HG03521 (cell line): ENCODE results near the gene PRSS8.
"Not testable (repeated sequence)": the region's sequence is repeated elsewhere in the genome, so short reads cannot be mapped to it uniquely, and the experiment has no call there.

Source experiments
- ATAC-seq: cut with Tn5 transposase; IDR thresholded peaks from one replicate; pipeline ENCODE4 v1.9.1; 2021; ENCODE audit warnings: mild to moderate bottlenecking, moderate library complexity; ENCODE audit not compliant: unreplicated experiment

PRSS8 gene

DNA sequence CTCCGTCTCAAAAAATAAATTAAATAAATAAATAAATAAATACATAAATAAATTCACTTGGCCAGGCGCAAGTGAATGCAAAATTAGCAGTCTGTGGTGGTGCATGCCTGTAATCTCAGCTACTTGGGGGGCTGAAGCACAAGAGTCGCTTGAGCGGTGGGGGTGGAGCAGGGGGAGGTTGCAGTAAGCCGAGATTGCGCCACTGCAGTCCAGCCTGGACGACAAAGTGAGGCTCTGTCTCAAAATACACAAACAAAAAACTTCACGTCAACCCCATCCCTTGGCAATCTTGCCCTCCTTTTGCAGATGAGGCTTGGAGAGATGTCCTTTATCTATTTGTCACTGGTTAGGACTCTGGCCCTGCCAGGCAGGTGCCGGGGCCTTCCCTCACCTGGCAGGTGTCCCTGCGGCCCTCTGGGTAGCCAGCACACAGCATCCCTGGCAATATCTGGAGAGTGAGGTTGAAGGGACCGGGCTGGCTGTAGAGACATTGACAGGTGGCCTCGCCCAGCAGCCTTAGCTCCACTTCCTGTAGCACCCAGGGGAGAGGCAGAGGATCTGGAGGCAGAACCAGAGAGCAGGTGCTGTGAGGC lies 10.0 kb upstream of the PRSS8 start:
- no peak for ATAC-seq

DNA sequence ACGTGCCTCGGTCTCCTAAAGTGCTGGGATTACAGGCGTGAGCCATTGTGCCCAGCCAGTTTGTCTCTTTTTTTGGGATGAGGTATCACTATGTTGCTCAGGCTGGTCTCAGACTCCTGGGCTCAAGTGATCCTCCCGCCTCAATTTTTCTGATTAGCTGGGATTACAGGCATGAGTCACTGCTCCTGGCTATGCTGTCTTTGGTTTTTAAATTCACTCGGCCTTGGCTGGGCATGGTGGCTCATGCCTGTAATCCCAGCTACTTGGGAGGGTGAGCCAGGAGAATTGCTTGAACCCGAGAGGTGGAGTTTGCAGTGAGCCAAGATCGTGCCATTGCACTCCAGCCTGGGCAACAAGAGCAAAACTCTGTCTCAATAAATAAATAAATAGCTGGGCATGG lies 8.9 kb upstream of the PRSS8 start:
- ATAC-seq = not testable (repeated sequence)

DNA sequence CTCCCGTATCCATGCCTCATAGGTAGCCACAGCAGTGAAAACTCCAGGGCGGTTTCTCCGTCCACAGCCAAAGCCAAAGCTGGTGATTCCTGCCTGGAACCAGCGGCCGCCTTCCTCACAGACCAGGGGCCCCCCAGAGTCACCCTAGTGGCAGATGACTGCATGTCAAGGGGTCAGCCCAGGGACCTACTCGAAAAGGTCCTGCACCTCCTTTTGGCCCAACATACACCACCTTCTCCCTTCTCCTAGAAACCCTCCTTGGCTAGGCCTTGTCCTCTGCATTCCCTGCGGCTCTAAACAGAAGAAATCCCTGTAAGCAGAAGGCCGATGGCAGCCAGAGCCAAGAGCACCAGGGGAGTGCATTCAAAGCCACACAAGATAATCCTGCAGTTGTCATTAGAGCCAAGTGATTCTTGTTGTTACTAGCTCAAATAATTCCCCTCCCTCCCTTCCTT lies 8.2 kb upstream of the PRSS8 start:
- ATAC-seq = no peak

DNA sequence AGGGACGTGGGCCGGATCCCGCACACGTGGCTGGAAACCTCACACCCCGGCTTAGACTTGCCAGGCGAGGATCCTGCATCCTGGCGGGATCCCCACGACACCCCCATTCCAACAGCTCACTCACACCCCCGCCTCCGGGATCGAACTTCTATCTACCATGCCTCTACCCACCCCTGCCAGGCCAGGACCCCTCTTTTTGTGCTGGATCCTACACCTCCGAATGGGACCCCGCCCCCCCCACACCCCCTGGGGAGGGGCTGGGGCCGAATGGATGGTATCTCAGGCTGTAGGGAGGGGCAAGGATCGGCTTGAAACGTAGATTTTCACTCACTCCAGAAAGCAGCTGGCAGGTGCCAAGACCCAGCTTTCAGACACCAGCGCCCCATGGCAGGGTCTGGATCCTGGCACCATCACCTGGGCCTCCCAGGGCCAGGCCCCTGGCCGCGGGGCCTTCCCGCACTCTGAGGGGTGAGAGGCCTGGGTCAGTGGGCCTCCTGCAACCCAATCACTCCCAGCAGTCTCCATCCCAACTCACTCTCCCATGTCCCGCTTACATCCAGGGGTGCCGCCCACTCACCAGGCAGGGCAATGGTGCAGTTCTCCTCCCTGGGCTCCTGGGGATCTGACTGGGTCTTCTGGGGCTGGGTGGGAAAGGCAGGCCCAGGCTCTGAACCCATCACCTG lies 7.6 kb upstream of the PRSS8 start:
- no peak for ATAC-seq

DNA sequence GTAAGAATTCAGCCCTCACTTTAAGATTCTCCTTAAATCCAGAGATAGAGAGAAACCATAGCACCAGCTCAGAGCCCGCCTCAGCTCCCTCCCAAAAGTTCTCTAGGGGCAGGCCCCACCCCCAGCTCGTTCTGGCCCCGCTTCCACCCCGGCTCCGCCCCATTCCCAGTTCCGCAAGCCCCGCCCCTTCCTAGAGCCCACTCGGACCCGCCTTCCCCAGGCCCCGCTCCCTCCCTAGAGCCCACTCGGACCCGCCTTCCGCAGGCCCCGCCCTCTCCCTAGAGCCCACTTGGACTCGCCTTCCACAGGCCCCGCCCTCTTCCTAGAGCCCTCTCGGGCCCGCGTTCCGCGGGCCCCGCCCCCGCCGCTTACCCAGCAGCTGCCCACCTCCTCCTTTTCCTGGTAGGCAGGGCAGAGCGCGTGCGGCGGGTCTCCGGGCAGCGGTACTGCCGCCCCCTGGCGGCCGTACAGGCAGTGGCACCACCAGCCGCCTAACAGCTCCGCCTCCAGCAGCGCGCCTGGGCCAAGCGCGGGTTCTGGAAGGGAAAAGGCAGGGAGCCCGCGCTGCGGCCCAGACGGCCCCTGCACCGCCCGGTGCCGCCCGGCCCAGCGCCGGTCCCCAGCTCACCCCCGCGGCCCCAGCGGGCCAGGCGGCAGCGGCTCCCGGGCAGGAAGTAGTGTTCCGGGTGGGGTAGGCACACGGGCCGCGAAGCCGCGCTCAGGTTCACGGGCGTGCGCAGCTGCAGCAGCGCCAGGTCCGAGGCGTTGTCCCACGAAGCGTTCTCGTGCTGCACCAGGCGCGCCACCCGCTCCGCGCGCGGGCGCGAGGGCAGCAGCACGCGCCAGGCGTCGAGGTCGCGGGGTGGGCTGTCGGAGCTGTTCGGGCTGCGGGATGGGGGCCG lies 6.8 kb upstream of the PRSS8 start:
- peak; percentile 86 for ATAC-seq

DNA sequence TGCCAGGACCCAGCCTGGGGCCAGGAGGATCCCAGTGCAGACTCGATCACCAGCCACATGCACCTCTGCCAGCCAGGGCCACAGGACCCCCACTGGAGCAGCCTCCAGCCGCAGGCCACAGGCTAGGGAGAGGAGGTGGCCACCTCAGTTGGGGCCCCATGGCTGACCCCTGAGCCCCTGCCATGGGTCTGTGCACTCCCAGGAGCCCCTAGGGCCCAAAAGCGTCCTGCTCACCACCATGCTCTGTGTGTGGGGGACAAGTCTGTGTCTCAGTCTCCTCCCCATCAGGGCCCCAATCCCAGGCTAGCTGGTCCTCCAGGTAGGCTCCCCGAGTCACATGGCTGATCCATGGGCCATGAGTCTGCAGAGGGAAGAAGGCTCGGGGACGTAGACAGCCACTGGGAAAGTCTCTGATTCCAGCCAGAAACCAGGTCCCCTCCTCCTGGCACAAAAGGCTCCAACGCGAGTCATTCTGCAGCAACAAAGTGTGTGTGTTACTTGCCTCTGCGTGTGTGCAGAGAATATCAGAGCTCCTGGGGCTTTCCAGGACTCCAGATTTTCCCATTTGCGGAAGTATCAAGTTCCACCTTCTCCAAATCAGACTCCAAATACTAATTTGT lies 6.1 kb upstream of the PRSS8 start:
- ATAC-seq = no peak

DNA sequence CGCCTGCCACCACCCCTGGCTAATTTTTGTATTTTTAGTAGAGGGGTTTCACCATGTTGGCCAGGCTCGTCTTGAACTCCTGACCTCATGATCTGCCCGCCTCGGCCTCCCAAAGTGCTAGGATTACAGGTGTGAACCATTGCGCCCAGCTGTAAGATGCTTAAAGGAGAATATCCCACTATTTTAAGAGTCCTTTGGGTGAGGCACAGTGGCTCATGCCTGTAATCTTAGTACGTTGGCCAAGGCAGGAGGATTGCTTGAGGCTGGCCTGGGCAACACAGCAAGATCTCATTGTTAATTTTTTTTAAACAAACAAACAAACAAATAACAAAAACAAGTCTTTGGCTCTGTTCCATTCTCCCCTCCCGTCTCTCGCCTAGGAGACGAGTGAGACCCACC lies 5.5 kb upstream of the PRSS8 start:
- not testable (repeated sequence) for ATAC-seq

DNA sequence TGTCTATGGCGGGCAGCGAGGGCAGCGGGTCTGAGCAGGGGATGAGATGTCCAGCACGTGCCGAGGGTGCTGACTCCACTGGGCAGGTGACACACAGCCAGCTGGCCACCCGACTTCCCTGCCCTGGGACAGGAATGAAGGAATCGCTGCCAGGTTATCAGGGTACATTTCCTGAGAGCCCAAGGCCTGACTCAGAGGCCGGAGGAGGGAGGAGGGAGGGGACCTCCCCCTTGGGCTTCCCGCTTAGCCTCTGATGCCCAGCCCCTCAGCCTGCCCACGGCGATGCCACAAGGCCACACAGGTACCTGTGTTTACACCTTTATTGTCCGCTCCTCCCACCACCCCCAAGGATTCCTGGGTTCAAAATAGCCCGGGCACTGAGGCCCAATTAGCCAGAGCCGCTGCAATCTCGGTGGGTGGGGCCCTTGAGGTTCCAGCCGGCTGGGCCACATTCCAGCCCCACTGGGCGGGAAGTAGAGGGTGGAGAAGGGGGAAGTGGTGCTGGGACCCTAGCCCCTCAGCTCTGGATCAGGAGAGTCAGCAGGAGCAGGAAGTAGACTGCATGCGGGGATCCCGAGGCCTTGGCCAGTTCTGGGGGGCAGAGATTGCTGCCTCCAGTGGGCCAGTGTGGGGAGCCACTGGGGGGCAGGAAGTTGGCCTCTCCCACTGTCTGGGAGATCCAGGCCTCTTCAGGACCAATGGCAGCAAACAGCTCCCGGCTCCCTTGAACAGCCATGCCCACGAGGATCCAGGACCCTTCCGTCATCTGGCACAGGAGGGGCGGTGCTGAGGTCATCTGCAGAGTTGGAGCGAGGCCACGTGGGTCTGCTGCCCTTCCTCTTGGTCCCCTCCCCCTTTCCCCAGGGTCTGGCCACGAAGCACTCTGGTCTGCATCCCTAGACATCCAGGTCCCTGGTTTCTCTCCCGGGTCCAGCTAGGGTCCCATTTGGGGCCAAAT lies 3.4 kb upstream of the PRSS8 start:
- ATAC-seq = no peak

DNA sequence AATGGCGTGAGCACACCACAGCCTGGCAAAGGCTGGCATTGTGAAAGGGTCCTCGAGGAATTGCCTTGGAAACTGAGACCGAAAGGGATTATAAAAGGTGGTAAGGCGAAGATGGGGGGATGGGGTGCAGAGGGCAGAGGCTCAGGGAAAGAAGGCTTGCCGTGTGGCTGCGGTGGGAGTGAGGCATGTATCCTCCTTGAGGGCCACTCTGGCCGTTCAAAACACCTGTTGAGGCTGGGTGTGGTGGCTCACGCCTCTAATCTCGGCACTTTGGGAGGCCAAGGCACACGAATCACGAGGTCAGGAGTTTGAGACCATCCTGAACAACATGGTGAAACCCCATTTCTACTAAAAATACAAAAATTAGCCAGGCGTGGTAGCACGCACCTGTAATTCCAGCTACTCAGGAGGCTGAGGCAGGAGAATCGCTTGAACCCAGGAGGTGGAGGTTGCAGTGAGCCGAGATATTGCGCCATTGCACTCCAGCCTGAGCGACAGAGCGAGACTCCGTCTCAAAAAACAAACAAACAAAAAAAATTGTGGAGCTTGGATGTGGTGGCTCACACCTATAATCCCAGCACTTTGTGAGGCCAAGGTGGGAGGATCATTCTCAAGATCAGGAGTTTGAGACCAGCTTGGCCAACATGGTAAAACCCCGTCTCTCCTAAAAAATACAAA lies 1.4 kb upstream of the PRSS8 start:
- ATAC-seq = not testable (repeated sequence)

DNA sequence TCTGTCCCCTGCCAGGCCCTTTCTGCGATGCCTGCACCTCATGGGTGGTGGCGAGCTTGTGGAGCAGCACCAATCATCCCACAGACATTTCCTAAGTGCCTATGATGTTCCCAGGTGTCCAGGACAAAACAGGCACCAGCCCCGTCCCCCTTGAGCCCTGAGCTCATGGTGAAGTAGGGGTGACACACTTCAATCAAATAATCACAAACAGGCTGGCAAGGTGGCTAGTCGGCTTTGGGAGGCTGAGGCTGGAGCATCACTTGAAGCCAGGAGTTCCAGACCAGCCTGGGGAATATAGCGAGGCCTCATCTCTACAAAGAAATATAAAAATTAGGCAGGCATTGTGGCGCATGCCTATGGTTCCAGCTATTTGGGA lies 748 bp upstream of the PRSS8 start:
- ATAC-seq = no peak

DNA sequence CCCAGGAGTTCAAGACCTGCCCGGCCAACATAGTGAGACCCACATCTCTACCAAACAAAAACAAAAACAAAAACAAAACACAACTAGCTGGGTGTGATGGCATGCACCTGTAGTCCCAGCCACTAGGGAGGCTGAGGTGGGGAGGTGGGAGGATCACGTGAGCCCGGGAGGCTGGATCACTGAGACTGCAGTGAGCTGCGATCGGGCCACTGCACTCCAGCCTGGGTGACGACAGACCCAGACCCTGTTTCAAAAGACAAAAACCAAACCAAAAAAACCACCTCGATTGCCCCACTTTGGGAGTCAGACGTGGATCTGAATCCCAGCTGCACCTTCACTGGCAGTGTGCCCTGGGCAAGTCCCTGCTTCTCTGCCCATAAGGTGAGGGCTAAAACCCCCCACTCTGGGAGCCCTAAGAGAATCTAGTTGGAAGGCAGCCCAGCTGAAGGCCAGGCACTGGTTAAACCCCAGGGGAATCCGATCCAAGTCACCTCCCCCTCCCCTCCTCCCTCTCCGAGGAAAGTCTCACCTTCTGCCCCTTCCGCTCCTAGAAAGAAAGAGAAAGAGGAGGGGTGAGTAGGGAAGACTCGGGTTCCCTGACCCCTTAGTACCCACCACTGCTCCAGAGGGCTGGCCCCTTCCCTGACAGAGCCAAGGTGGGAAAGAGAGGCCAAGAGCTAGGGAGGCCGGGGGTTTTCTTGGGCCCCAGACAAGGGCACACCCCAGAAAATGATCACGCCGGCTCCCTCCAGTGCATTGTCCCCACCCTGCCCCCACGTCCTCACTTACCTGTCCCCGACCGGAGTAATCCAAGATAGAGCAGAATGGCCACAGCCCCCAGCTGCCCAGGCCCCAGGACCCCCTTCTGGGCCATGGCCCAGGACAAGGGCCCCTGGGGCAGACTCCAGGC lies 647 bp downstream of the PRSS8 start:
- no peak for ATAC-seq

DNA sequence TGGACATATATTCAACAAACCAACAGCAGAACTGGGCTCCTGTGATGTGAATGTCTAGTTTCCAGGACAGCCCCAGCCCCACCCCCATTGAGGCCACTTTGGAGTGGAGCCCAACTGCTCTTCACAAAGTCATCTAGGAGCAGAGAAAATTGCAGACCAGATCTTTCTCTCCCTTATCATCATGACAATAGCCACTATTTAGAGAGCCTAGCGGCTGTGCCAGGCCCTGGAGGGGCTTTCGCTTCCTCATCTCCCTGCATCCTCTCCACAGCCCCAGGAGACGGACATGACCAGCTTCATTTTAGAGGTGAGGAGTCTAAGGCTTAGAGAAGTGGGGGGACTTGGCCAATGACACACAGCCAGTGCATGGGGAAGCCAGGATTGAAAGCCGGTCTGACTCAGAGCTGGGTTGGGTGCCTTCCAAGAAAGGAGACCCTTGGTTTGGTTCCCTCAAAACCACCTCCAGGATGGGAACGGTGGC lies 1.4 kb downstream of the PRSS8 start:
- no peak for ATAC-seq

DNA sequence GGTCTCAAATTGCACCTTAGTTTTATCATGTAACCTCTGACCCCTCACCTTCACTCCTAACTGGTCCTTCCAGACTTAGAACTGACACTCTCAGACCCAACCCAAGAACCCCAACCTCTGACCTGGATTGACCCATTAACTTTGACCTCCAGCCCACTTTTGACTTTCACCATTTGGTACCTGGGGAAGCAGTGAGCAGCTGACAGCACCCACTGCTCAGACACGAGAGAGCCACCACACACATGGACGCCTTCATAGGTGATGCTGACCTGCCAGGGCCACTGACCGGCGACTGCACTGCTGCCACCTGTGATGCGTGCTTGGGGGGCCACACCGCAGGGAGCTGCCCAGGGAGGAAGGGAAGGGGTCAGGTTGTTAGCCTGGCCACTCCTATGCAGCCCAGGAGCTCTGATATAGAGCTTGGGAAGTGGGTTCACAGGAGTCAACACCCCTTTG lies 2.5 kb downstream of the PRSS8 start:
- ATAC-seq = no peak

DNA sequence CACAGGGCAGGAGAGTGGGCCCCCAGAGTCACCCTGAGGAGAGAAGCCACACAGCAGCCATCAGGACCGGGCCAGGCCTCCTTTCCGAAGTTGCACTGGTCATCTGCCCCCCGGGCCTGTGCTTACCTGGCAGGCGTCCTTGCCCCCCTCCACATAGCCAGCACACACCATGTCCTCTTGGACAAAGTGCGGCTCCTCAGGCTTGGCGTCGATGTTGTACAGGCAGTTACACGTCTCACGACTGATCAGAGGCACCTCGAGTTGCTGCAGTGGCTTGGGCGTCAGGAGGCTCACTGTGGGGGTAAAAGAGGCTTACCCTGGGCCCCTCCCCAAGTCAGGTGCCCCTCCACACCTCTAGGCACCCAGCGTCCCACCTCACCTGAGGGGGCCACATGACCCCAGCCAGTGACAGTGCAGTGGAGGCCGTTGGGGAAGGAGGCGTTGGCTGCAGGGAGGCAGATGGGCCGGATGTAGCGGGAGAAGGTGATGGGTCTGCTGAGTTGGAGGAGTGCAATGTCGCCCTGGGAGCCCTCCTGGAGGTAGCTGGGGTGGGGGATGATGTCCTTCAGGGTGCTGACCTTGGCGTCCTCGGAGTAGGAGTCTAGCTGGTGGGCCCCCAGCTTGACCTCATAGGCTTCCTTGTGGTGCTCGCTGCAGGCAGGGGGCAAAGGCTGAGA lies 3.1 kb downstream of the PRSS8 start:
- no peak for ATAC-seq

DNA sequence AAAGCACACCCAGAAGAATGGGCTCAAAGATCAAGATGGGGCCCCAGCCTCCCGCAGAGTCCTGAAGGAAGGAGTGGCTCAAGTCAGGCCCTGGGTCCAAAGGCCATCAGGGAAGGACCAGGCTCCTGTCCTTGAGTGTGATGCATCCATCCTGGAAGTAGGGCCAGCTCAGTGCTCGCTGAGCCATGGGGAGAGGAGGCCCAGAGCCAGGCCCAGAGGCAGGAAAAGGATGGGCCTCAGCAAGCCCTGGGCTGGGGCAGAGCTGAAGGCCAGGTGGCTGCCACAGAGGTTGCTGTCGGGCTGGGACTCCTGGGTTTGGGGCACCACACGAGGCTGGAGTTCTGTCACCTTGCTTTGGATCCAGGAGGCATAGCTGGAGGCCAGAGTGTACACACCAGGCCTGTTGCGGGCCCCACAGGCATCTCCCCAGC lies 3.7 kb downstream of the PRSS8 start:
- no peak for ATAC-seq

DNA sequence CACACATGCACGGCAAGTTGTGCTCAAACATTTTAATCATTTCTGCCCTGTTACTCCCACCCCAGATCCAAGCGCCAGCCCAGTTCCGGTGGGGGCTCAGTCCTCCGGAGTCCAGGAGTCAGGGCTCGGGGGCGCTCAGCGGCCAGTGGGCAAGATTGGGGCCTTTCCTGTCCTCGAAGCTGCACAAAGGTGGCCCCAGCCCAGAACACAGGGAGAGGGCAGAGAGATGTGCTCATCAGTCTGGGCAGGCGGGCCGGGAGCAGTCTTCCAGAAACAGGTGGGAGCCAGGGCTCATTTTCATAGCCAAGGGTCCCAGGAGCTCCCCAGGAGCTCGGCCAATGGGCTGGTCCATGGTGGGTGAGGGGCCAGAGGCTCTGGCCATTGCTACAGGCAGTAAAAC lies 4.1 kb downstream of the PRSS8 start:
- no peak for ATAC-seq

DNA sequence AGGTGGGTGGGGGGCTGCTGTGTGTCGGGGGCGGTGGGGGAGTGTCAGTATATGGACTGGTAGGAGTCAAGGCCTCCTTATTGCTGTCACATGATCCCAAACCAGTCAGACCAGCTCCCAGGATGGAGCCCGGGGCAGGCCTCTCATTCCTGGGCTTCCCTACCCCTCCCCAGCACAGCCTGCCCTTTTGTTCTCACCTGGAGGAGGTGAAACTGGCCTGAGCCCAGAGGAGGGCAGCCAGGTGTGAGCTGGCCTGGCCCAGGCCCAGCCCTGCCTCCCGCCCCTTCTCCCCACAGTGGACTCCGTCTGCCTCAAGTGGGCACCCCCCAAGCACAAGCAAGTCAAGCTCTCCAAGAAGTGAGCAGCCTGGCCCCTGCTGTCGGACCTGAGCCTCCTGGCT lies 4.6 kb downstream of the PRSS8 start:
- no peak for ATAC-seq

DNA sequence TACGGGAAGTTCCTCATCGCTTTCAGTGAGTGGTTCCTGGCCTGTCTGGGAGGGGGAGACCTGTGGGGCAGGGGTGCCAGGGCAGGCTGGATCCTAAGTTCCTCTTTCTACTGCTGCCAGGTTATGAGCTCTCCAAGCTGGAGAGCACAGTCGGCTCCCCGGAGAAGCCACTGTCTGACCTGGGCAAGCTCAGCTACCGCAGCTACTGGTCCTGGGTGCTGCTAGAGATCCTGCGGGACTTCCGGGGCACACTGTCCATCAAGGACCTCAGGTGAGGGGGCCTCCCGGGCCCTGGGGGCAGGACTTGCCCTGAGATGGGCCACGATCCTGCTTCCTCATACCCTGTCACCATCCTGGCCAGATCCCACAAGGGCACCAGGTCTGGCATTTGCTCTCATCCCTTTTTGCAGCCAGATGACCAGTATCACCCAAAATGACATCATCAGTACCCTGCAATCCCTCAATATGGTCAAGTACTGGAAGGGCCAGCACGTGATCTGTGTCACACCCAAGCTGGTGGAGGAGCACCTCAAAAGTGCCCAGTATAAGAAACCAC lies 5.1 kb downstream of the PRSS8 start:
- ATAC-seq = no peak
